ENCODE data around the gene CHAC2. TPM values are rescaled to one million over a fixed set of nuclear protein-coding genes. Genes with fewer than 3 reads are reported as not detected.

Gene CHAC2
- total and polyA plus RNA-seq, 2 donors (not counting 1 experiment from before 2014, with no cell fraction given), result 1.7 to 3.3 TPM

GRCh38 chr2:53752385-53752784, 15.2 kb upstream of the CHAC2 start:
- Histone ChIP-seq H3K4me2 (ENCODE audit: extremely low read depth, insufficient read depth, low read length) (no peak overlapping the region), H3K9ac (ENCODE audit: insufficient read depth, low read length) (no peak overlapping the region)
- no peak for TF ChIP-seq EZH2 (IDR thresholded peaks at IDR 0.05; ENCODE audit: low read length, missing control alignments)
- TF ChIP-seq CTCF (conservative IDR thresholded peaks at IDR 0.05 in 1 of 2, IDR thresholded peaks at IDR 0.05 in 1 of 2; ENCODE audit: low read depth in 1 of 2, low read length in 2 of 2), result no peak

GRCh38 chr2:53753041-53753440, 14.6 kb upstream of the CHAC2 start:
- Histone ChIP-seq H2AFZ (ENCODE audit: low read length) (no peak overlapping the region), H4K20me1 (ENCODE audit: control insufficient read depth, extremely low read depth, insufficient read depth, low read length) (no peaks in the 10 kb centered on the region), H3K9ac (ENCODE audit: insufficient read depth, low read length) (no peak overlapping the region), H3K4me1 (ENCODE audit: control insufficient read depth, extremely low read depth, insufficient read depth, low read length) (peaks cover 3% of the 10 kb centered on the region), H3K9me3 (ENCODE audit: control insufficient read depth, insufficient read depth, low read depth, low read length) (no peaks in the 10 kb centered on the region), H3K79me2 (ENCODE audit: control insufficient read depth, insufficient read depth, low read length) (no peaks in the 10 kb centered on the region), H3K27ac (ENCODE audit: insufficient read depth, low read length) (no peak overlapping the region), H3K27me3 (ENCODE audit: control insufficient read depth, insufficient read depth, low read length) (no peaks in the 10 kb centered on the region), H3K4me2 (ENCODE audit: extremely low read depth, insufficient read depth, low read length) (no peak overlapping the region), H3K4me3 (replicated peaks in 1 of 4; ENCODE audit: control extremely low read depth in 1 of 4, insufficient read depth in 1 of 4, low read depth in 3 of 4, low read length in 4 of 4) (no peak overlapping the region), H3K36me3 (ENCODE audit: control insufficient read depth, insufficient read depth, low read length) (no peaks in the 10 kb centered on the region)
- TF ChIP-seq CTCF (conservative IDR thresholded peaks at IDR 0.05 in 1 of 2, IDR thresholded peaks at IDR 0.05 in 1 of 2; ENCODE audit: low read depth in 1 of 2, low read length in 2 of 2) (no peak), EZH2 (IDR thresholded peaks at IDR 0.05; ENCODE audit: low read length, missing control alignments) (no peak)
- DNase-seq (ENCODE audit: low read depth in 2 of 2), result no peak

More at GRCh38 chr2:53752385-53752784, 15.2 kb upstream of the CHAC2 start:
- Histone ChIP-seq H3K4me1 (ENCODE audit: control insufficient read depth, extremely low read depth, insufficient read depth, low read length) (peaks cover 3% of the 10 kb centered on the region), H3K4me3 (replicated peaks in 1 of 4; ENCODE audit: control extremely low read depth in 1 of 4, insufficient read depth in 1 of 4, low read depth in 3 of 4, low read length in 4 of 4) (no peak overlapping the region), H3K27me3 (ENCODE audit: control insufficient read depth, insufficient read depth, low read length) (no peaks in the 10 kb centered on the region), H3K27ac (ENCODE audit: insufficient read depth, low read length) (no peak overlapping the region), H3K36me3 (ENCODE audit: control insufficient read depth, insufficient read depth, low read length) (no peaks in the 10 kb centered on the region), H4K20me1 (ENCODE audit: control insufficient read depth, extremely low read depth, insufficient read depth, low read length) (no peaks in the 10 kb centered on the region), H3K79me2 (ENCODE audit: control insufficient read depth, insufficient read depth, low read length) (no peaks in the 10 kb centered on the region), H3K9me3 (ENCODE audit: control insufficient read depth, insufficient read depth, low read depth, low read length) (no peaks in the 10 kb centered on the region), H2AFZ (ENCODE audit: low read length) (no peak overlapping the region)
- DNase-seq (ENCODE audit: low read depth in 2 of 2), result no peak

GRCh38 chr2:53755121-53755520, 12.5 kb upstream of the CHAC2 start:
- H3K27ac ChIP-seq (ENCODE audit: insufficient read depth, low read length), result no peak overlapping the region
- no peak overlapping the region for H2AFZ ChIP-seq (ENCODE audit: low read length)
- H4K20me1 ChIP-seq (ENCODE audit: control insufficient read depth, extremely low read depth, insufficient read depth, low read length), result no peaks in the 10 kb centered on the region
- H3K4me3 ChIP-seq (replicated peaks in 1 of 4; ENCODE audit: control extremely low read depth in 1 of 4, insufficient read depth in 1 of 4, low read depth in 3 of 4, low read length in 4 of 4), result no peak overlapping the region
- H3K27me3 ChIP-seq (ENCODE audit: control insufficient read depth, insufficient read depth, low read length), result no peaks in the 10 kb centered on the region
- H3K9me3 ChIP-seq (ENCODE audit: control insufficient read depth, insufficient read depth, low read depth, low read length), result no peaks in the 10 kb centered on the region
- H3K9ac ChIP-seq (ENCODE audit: insufficient read depth, low read length), result no peak overlapping the region
- H3K4me2 ChIP-seq (ENCODE audit: extremely low read depth, insufficient read depth, low read length), result no peak overlapping the region
- H3K79me2 ChIP-seq (ENCODE audit: control insufficient read depth, insufficient read depth, low read length), result no peaks in the 10 kb centered on the region
- no peak for DNase-seq (ENCODE audit: low read depth in 2 of 2)
- no peaks in the 10 kb centered on the region for H3K36me3 ChIP-seq (ENCODE audit: control insufficient read depth, insufficient read depth, low read length)
- TF ChIP-seq EZH2 (IDR thresholded peaks at IDR 0.05; ENCODE audit: low read length, missing control alignments) (no peak), CTCF (conservative IDR thresholded peaks at IDR 0.05 in 1 of 2, IDR thresholded peaks at IDR 0.05 in 1 of 2; ENCODE audit: low read depth in 1 of 2, low read length in 2 of 2) (no peak)
- H3K4me1 ChIP-seq (ENCODE audit: control insufficient read depth, extremely low read depth, insufficient read depth, low read length), result peaks cover 3% of the 10 kb centered on the region

Measured in fibroblast of lung (primary cell).